ENCODE results near the gene C20orf204. TPM values are rescaled to one million over a fixed set of nuclear protein-coding genes. Genes with fewer than 3 reads are reported as not detected.

Gene C20orf204
- total and polyA plus RNA-seq, 2 of the 8 experiments (the other 6 are each of a cell fraction or from before 2014, with no cell fraction given): 0.39 to 0.52 TPM

DNA sequence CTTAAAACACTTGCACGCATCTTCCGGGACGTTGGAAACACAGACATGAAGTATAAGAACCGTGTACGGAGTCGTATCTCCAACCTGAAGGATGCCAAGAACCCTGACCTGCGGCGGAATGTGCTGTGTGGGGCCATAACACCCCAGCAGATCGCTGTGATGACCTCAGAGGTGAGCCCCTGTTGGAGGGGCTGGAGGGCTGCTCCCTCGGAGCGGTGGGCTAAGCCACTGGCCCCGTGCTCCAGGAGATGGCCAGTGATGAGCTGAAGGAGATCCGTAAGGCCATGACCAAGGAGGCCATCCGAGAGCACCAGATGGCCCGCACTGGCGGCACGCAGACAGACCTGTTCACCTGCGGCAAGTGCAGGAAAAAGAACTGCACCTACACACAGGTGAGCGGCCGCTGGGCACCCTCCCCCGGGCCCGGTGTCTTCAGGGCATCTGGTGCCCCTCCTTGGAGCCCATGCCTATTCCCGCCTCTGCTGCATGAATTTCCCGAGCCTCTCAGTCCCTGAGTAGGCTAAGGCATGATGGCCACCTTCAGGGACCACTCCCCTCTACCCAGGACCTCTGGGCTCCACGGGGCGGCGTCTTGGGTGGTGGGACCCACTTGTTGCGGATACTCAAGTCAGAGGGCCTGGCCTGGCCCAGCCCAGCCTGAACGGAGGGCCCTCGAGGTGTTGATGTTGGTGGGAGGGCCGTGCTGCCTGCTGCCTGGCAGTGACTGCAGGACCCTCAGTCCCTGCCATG lies 34.4 kb downstream of the C20orf204 start (continued):
- no peak for TF ChIP-seq ATF3 (IDR thresholded peaks at IDR 0.05; ENCODE audit: insufficient read depth, low read depth, low read length)
